Lower lobe of right lung (tissue), 2 donors: ENCODE measurements around the gene U2SURP. TPM values are rescaled to one million over a fixed set of nuclear protein-coding genes. Genes with fewer than 3 reads are reported as not detected.
"Not testable (repeated sequence)": the region's sequence is repeated elsewhere in the genome, so short reads cannot be mapped to it uniquely, and the experiment has no call there.

Experiments used
- ATAC-seq, 2 donors: fragments of 200-7000 bp; cut with Tn5 transposase; one replicate each; pipeline ENCODE4 v1.9.1; 2020 to 2022; ENCODE audit warnings: mild to moderate bottlenecking in 2 of 2, moderate library complexity in 2 of 2
- DNase-seq: peaks from one replicate; pipeline ENCODE4 v3.0.0-alpha.2; 2020
- H3K27ac ChIP-seq: fragments of 200-600 bp; one replicate; pipeline ENCODE4 v1.8.0; 2022
- H3K27me3 ChIP-seq: fragments of 200-600 bp; one replicate; pipeline ENCODE4 v1.8.0; 2022; ENCODE audit warnings: low read depth
- H3K36me3 ChIP-seq: fragments of 200-600 bp; one replicate; pipeline ENCODE4 v1.8.0; 2022; ENCODE audit warnings: mild to moderate bottlenecking
- H3K4me1 ChIP-seq: fragments of 200-600 bp; one replicate; pipeline ENCODE4 v1.8.0; 2022
- H3K4me3 ChIP-seq: fragments of 200-600 bp; one replicate; pipeline ENCODE4 v1.8.0; 2022; ENCODE audit warnings: mild to moderate bottlenecking
- H3K9me3 ChIP-seq: fragments of 200-600 bp; one replicate; pipeline ENCODE4 v1.8.0; 2022
- intact Hi-C: fragments of 100-400 bp; cut with DNase I; formaldehyde crosslinking; loops from one replicate; pipeline ENCODE4 v1.11.0; 2022
- total RNA-seq: library from RNA; stranded (reverse); fragmentation: NEBNext Ultra II Directional; extraction: Animal tissue kit (Norgen Biotek cat#: 25700); gene quantifications from one replicate; pipeline ENCODE4 v1.2.1, GENCODE V29; 2021
- TF ChIP-seq, protein P1 (sequence below): fragments of 200-600 bp; IDR thresholded peaks from one replicate; pipeline ENCODE4 v1.8.0; 2022; ENCODE audit warnings: antibody characterized with exemption, mild to moderate bottlenecking
- donor health status: DM: no; HTN: yes; CAD: no; lungs with severe emphysema.

Gene U2SURP
- total RNA-seq, 1 donor from 2014 or later, result 74.0 TPM

DNA sequence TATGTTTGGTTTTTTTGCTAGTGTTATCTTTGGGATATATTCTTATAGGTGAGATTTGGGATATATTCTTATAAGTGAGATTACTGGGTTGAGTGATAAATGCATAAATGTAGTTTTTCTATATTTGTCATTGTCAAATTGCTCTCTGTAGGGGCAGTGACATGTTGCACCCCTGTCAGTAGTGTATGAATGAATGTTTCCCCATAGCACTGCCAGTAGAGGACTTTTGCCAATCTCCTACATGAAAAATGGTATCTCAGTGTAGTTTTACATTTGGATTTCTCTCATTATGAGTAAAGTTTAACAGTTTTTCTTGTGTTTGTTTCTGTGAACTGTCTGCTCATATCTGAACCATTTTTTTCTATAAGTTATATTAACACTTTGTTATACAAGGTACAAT is 13.6 kb downstream of the U2SURP start:
- no peaks in the 10 kb centered on the region for H3K27me3 ChIP-seq
- peaks cover 83% of the 10 kb centered on the region for H3K36me3 ChIP-seq
- TF ChIP-seq, protein P1, sequence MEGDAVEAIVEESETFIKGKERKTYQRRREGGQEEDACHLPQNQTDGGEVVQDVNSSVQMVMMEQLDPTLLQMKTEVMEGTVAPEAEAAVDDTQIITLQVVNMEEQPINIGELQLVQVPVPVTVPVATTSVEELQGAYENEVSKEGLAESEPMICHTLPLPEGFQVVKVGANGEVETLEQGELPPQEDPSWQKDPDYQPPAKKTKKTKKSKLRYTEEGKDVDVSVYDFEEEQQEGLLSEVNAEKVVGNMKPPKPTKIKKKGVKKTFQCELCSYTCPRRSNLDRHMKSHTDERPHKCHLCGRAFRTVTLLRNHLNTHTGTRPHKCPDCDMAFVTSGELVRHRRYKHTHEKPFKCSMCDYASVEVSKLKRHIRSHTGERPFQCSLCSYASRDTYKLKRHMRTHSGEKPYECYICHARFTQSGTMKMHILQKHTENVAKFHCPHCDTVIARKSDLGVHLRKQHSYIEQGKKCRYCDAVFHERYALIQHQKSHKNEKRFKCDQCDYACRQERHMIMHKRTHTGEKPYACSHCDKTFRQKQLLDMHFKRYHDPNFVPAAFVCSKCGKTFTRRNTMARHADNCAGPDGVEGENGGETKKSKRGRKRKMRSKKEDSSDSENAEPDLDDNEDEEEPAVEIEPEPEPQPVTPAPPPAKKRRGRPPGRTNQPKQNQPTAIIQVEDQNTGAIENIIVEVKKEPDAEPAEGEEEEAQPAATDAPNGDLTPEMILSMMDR, result no peak
- H3K27ac ChIP-seq, result no peak overlapping the region
- intact Hi-C loops, result no loop called here
- H3K9me3 ChIP-seq, result no peaks in the 10 kb centered on the region
- no peak overlapping the region for H3K4me3 ChIP-seq
- peaks cover 10% of the 10 kb centered on the region for H3K4me1 ChIP-seq
- DNase-seq, result no peak
- ATAC-seq, result no peak

DNA sequence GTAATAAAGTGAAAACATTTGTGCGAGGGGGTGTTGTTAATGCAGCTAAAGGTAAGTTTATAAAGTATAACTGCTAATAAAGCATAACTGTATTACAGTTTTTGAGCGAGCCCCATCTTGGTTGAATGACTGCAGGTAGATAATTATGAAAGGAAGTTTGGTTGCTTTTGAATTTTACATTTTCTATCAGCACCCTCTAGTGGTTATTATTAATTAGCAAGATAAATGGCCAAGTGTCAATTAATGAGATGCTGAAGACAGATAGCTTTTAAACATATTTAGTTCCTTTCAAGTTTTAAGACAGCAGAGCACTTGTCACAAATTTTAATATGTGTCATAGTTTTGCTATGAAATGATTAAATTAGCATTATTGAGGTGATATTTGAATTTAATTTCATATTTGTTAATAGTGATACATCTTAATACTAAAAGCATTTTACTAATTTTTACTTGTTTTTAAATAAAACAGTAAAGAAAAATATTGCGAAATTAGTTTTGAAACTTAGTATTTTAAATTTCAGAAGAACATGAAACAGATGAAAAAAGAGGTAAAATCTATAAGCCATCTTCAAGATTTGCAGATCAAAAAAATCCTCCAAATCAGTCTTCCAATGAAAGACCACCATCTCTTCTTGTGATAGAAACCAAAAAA is 15.1 kb downstream of the U2SURP start:
- Histone ChIP-seq H3K4me3 (no peak overlapping the region), H3K9me3 (no peaks in the 10 kb centered on the region), H3K36me3 (peaks cover 96% of the 10 kb centered on the region), H3K27ac (no peak overlapping the region), H3K4me1 (no peaks in the 10 kb centered on the region), H3K27me3 (no peaks in the 10 kb centered on the region)
- DNase-seq, result no peak
- no peak for ATAC-seq
- TF ChIP-seq, protein P1, result peak; percentile 58
- intact Hi-C loops, result no loop called here

DNA sequence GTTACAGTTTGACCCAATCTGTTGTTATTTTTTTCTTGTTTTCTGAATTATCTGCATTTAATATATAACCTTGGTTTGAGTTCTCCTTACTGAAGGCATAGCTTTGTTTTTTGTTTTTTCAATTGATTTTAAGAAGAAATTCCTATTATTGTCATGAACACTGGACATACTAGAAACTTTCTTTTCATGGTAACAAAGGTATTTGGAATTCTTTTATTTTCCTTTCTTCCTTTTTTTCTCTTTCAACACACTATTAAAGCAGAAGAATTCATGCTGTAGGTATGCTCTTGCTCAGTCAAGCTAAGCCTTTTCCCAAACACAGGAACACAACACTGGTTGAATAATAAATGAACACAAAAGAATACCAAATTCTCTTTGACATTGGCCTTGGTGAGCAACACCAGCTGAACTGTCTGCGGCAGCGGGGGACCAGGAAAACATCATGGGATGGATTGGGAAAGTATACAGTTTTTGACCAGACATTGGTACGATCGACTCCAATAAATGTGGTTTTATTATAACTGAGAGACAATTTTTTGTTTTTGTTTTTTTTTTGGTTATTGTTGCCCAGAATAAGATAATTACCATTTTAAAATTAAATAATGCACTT is 23.1 kb downstream of the U2SURP start:
- H3K36me3 ChIP-seq, result peaks cover 88% of the 10 kb centered on the region
- ATAC-seq, result no peak
- TF ChIP-seq, protein P1, result no peak
- H3K27ac ChIP-seq, result no peak overlapping the region
- H3K4me3 ChIP-seq, result no peak overlapping the region
- H3K9me3 ChIP-seq, result no peaks in the 10 kb centered on the region
- H3K27me3 ChIP-seq, result no peaks in the 10 kb centered on the region
- DNase-seq, result no peak
- no peaks in the 10 kb centered on the region for H3K4me1 ChIP-seq
- intact Hi-C loops, result no loop called here

DNA sequence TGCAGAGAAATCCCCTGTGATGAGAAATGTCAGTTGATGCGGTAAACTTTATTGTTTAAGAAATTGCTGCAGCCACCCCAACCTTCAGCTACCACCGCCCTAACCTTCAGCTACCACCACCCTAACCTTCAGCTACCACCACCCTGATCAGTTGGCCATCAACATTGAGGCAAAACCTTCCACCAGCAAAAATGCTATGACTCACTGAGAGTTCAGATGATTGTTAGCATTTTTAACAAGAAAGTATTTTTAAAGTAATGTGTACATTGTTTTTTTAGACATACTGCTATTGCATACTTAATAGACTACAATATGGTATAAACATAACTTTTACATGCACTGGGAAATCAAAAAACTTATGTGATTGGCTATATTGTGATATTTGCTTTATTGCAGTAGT is 30.0 kb downstream of the U2SURP start:
- H3K27ac ChIP-seq, result no peak overlapping the region
- peaks cover 88% of the 10 kb centered on the region for H3K36me3 ChIP-seq
- intact Hi-C loops, result no loop called here
- ATAC-seq (no peak), DNase-seq (no peak)
- TF ChIP-seq, protein P1, result no peak
- H3K9me3 ChIP-seq, result no peaks in the 10 kb centered on the region
- H3K4me1 ChIP-seq, result no peaks in the 10 kb centered on the region
- no peak overlapping the region for H3K4me3 ChIP-seq
- H3K27me3 ChIP-seq, result no peaks in the 10 kb centered on the region

DNA sequence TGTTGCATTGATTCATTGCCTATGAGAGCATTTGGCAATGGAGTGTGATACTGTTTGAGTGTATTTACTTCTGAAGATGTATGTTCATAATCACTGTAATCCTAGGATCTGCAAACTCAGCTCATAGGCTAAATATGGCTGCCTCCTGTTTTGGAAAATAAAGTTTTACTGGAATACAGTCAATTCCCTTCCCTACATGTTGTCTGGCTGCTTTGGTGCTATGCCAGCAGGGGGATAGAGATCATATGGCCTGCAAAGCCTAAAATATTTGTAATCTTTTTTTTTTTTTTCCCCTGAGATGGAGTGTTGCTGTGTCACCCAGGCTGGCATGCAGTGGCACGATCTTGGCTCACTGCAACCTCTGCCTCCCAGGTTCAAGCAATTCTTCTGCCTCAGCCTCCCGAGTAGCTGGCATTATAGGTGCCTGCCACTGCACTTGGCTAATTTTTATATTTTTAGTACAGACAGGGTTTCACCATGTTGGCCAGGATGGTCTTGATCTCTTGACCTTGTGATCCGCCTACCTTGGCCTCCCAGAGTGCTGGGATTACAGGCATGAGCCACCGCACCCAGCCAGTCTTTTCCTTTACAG is 30.5 kb downstream of the U2SURP start:
- DNase-seq, H3K27me3 ChIP-seq, H3K4me1 ChIP-seq, ATAC-seq, H3K27ac ChIP-seq, H3K4me3 ChIP-seq, intact Hi-C loops, H3K9me3 ChIP-seq: not testable (repeated sequence)
- peaks cover 93% of the 10 kb centered on the region for H3K36me3 ChIP-seq
